ENCODE data around the gene CWC22.

DNA sequence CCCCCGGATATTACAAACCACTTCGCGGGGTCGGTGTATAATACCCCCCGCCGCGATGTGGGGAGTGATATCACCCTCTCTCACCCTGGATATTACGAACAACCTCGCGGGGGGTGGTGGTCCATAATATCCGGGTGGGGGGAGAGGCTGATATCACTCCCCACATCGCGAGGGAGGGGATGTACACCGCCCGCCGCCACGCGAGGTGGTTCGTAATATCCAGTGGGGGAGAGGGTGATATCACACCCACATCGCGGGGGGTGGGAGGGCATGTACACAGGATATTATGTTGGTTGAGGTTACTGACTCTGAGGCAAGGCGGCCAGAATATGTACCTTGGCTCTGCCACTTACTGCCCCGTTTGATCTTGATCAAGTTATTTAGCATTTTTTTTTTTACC lies 14.8 kb upstream of the CWC22 start:
- TF ChIP-seq, protein P1, sequence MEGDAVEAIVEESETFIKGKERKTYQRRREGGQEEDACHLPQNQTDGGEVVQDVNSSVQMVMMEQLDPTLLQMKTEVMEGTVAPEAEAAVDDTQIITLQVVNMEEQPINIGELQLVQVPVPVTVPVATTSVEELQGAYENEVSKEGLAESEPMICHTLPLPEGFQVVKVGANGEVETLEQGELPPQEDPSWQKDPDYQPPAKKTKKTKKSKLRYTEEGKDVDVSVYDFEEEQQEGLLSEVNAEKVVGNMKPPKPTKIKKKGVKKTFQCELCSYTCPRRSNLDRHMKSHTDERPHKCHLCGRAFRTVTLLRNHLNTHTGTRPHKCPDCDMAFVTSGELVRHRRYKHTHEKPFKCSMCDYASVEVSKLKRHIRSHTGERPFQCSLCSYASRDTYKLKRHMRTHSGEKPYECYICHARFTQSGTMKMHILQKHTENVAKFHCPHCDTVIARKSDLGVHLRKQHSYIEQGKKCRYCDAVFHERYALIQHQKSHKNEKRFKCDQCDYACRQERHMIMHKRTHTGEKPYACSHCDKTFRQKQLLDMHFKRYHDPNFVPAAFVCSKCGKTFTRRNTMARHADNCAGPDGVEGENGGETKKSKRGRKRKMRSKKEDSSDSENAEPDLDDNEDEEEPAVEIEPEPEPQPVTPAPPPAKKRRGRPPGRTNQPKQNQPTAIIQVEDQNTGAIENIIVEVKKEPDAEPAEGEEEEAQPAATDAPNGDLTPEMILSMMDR (IDR thresholded peaks at IDR 0.05) = no peak
- no peak for TF ChIP-seq POLR2AphosphoS5 (IDR thresholded peaks at IDR 0.05)
